NCI-H2171 treated with DMSO at 0.1 percent for 48 hours (cell line): ENCODE data around the gene GDI1.

Source experiments
- DNase-seq: peaks from one replicate; lab custom pipeline; 2025; lab: John Stamatoyannopoulos, UW

Gene GDI1

GRCh38 chrX:154437971-154438893 is 1.3 kb downstream of the GDI1 start:
- no peak for DNase-seq

DNA sequence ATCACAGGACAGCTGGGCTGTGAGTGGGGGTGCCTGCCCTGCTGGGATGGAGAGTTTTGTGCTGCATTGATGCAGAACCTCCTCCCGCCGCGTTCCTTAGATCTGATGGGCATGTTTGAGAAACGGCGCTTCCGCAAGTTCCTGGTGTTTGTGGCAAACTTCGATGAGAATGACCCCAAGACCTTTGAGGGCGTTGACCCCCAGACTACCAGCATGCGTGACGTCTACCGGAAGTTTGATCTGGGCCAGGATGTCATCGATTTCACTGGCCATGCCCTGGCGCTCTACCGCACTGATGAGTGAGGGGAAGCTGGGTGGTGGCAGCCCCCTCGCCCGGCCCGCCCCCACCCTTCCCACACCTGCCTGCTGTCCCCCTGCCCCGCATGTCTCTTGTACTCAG is 2.9 kb downstream of the GDI1 start:
- no peak for DNase-seq

- DNase-seq: no peak
These were observed 3.8 kb downstream of the GDI1 start for GRCh38 chrX:154440623-154441357.

DNA sequence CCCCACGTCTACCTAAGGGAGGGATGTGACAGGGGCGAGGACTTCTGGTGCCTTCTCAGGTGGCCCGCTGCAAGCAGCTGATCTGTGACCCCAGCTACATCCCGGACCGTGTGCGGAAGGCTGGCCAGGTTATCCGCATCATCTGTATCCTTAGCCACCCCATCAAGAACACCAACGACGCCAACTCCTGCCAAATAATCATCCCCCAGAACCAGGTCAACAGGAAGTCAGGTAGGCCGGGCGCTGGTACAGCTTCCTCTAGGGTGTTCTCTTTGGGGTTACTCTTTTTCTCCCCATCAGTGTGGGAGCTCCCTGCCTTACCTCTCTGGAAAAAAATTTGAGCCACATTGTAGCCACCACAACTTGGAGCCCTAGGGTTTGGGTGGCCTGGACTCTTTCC is 4.6 kb downstream of the GDI1 start:
- no peak for DNase-seq

GRCh38 chrX:154441984-154442707 is 5.2 kb downstream of the GDI1 start:
- no peak for DNase-seq

- no peak for DNase-seq
These were observed 6.5 kb downstream of the GDI1 start for GRCh38 chrX:154443479-154443910.

- DNase-seq: peak; percentile 21
These were observed 7.2 kb downstream of the GDI1 start, which contains the start of gene FAM50A for GRCh38 chrX:154443992-154444754. Gene FAM50A (plus strand): TSS chrX:154444141. CDS start chrX:154444236, 95 bp downstream.

GRCh38 chrX:154444755-154445246 is 7.8 kb downstream of the GDI1 start:
- DNase-seq: no peak

DNA sequence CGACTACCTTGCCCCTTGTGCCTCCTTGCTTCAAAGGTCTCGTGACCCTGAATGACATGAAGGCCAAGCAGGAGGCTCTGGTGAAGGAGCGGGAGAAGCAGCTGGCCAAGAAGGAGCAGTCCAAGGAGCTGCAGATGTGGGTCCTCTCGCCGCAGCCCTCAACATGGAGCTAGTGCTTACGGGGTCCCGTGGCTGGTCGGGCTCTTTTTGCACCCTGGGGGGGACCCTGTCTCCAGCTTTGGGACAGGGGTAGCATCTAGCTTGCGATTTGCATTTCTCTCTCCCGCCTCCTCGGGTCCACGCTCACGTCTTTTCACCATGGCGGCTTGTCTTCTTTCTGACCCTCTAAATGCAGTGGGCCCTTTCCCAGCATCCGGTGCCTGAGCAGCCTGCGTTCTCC is 8.8 kb downstream of the GDI1 start:
- DNase-seq: no peak

- no peak for DNase-seq
These were observed 9.5 kb downstream of the GDI1 start for GRCh38 chrX:154446430-154446829.

GRCh38 chrX:154448484-154448883 is 11.5 kb downstream of the GDI1 start:
- no peak for DNase-seq

- no peak for DNase-seq
These were observed 12.7 kb downstream of the GDI1 start for GRCh38 chrX:154449618-154450017.

DNA sequence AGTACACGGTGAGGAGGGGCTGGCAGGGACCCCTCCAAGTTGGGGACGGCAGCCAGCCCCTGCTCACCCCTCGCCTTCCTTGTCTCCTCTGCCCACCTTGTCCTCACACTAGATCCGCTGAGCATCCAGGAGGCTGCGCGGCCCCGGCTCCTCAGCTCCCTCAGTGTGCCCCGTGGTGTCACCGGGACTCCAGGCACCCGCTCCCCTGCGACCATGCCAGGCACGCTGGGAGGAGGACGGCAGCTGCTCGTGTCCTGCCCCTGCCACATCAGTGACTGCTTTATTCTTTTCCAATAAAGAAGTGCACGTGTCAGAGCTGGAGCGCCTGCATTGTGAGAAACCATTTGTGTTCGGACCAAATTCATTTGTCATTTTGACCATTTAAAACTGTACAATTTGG is 13.4 kb downstream of the GDI1 start:
- no peak for DNase-seq

DNA sequence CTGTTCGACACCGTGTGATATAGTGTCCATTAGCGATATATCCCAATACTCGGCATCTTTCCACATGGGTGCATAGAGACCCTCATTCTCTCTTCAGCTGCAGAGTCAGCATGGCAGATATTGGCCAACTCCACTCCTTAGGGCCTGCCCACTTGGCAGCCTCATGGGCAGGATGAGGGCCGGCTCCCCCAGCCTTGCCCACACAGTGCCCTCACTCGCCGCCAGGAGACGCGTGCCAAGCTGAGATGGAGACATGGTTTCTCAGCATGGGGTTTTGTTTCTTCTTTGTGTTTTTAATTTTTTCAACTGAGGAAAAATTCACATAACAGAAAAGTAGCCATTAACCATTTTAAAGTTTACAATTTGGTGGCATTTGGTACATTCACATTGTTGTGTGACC is 15.9 kb downstream of the GDI1 start:
- DNase-seq: no peak

DNA sequence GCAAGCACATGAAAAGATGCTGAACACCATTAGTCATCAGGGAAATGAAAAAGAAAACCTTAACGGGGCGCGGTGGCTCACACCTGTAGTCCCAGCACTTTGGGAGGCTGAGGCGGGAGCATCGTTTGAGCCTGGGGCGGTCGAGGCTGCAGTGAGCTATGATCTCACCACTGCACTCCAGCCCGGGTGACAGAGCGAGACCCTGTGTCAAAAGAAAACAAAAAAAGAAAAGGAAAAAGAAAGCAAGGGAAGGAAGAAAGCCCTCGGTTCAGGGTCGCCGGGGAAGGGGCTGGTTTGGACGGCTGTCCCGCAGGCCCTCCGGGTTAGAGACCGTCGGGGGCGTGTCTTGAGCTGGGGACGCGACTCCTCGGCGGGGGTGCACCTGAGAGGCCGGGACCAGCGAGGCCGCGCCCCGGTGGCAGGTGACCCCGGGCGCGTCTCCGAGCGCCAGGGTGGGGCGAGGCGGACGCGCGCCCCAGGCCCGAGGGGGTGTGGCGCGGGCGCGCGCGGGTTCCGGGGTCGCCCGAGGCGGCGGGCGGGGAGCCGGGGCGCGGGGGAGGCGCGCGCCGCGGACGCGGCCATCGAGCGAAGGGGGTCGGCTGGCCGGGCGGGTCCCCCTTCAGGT is 20.6 kb downstream of the GDI1 start:
- peak; percentile 11 for DNase-seq

GRCh38 chrX:154458116-154458953 is 21.4 kb downstream of the GDI1 start, which contains the start of gene PLXNA3:
Gene PLXNA3 (plus strand): TSS chrX:154458281. CDS start chrX:154460184, 1,903 bp downstream.
- DNase-seq: no peak

- DNase-seq: peak; percentile 66
These were observed 22.2 kb downstream of the GDI1 start for GRCh38 chrX:154458954-154459778.

DNA sequence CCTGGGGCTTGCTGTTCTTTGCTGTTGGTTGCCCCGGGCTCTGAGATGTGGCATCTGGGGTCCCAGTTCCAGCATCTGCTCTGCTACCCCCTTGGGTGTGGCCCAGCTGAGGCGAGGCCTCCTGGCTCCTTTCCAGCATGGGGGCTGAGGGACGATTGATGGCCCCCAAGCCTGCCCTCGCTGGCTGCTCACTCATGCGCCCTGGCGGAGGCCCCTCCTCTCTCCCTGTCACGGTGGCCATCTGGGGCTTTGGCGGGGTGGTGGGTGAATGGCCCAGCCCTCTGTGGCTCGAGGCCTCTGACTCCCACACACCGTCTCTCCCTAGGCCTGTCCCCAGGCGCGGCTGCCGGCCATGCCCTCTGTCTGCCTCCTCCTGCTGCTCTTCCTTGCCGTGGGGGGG is 22.9 kb downstream of the GDI1 start:
- peak; percentile 65 for DNase-seq

- peak; percentile 52 for DNase-seq
These were observed 23.4 kb downstream of the GDI1 start for GRCh38 chrX:154460326-154460725.
